Measurements from ENCODE around the gene MRC1.

Gene MRC1

DNA sequence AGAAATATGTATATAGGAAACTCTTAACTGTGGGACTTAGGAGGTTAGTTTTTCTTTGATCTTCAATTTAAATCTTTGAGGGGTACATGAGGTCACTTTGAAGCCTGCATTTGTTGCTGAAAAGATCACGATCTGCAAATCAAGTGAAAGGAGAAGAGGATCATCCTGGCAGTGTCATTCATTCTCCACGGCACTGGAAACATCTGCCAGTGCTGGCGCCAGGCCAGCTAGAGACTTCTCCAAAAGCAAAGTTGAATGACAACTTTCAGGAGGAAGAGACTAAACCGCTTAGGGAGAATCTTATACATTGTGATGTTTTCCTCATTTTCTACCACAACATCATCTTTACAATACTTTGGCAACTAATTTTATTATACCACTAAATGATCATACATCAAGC is 42.5 kb downstream of the MRC1 start:
- no peak overlapping the region for H3K4me3 ChIP-seq (ENCODE audit: low read depth, low read length)
- TF ChIP-seq ZNF629 (tag by site-specific recombination; IDR thresholded peaks at IDR 0.05) (no peak), ZNF112 (tag by site-specific recombination; IDR thresholded peaks at IDR 0.05) (no peak), ZNF394 (tag by site-specific recombination; IDR thresholded peaks at IDR 0.05; ENCODE audit: borderline replicate concordance) (no peak), GLI4 (tag by site-specific recombination; IDR thresholded peaks at IDR 0.05) (no peak), ZNF626 (tag by site-specific recombination; IDR thresholded peaks at IDR 0.05) (no peak), ZNF266 (tag by site-specific recombination; IDR thresholded peaks at IDR 0.05; ENCODE audit: low read depth) (no peak), ZNF423 (tag by site-specific recombination; IDR thresholded peaks at IDR 0.05) (no peak), ZNF571 (tag by site-specific recombination; IDR thresholded peaks at IDR 0.05) (no peak), ZNF707 (tag by site-specific recombination; IDR thresholded peaks at IDR 0.05) (no peak), ZNF311 (tag by site-specific recombination; IDR thresholded peaks at IDR 0.05; ENCODE audit: borderline replicate concordance) (no peak), ZNF521 (tag by site-specific recombination; IDR thresholded peaks at IDR 0.05) (no peak), ZNF76 (tag by site-specific recombination; IDR thresholded peaks at IDR 0.05; ENCODE audit: borderline replicate concordance, low read depth) (no peak), SP7 (tag by site-specific recombination; IDR thresholded peaks at IDR 0.05) (no peak)
- TF ChIP-seq, protein P1, sequence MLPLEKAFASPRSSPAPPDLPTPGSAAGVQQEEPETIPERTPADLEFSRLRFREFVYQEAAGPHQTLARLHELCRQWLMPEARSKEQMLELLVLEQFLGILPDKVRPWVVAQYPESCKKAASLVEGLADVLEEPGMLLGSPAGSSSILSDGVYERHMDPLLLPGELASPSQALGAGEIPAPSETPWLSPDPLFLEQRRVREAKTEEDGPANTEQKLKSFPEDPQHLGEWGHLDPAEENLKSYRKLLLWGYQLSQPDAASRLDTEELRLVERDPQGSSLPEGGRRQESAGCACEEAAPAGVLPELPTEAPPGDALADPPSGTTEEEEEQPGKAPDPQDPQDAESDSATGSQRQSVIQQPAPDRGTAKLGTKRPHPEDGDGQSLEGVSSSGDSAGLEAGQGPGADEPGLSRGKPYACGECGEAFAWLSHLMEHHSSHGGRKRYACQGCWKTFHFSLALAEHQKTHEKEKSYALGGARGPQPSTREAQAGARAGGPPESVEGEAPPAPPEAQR (tag by site-specific recombination; IDR thresholded peaks at IDR 0.05), result no peak
- TF ChIP-seq, protein P2, sequence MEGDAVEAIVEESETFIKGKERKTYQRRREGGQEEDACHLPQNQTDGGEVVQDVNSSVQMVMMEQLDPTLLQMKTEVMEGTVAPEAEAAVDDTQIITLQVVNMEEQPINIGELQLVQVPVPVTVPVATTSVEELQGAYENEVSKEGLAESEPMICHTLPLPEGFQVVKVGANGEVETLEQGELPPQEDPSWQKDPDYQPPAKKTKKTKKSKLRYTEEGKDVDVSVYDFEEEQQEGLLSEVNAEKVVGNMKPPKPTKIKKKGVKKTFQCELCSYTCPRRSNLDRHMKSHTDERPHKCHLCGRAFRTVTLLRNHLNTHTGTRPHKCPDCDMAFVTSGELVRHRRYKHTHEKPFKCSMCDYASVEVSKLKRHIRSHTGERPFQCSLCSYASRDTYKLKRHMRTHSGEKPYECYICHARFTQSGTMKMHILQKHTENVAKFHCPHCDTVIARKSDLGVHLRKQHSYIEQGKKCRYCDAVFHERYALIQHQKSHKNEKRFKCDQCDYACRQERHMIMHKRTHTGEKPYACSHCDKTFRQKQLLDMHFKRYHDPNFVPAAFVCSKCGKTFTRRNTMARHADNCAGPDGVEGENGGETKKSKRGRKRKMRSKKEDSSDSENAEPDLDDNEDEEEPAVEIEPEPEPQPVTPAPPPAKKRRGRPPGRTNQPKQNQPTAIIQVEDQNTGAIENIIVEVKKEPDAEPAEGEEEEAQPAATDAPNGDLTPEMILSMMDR (tag by site-specific recombination; IDR thresholded peaks at IDR 0.05), result no peak
- no peaks in the 10 kb centered on the region for H3K4me1 ChIP-seq (ENCODE audit: control insufficient read depth, insufficient read depth, low read length)
- no peak overlapping the region for H3K27ac ChIP-seq (ENCODE audit: extremely low read depth, low read depth, low read length)
- H3K36me3 ChIP-seq (ENCODE audit: control insufficient read depth in 2 of 2, insufficient read depth in 1 of 2, low read length in 2 of 2), result no peaks in the 10 kb centered on the region
- H3K9me3 ChIP-seq (ENCODE audit: control insufficient read depth, insufficient read depth, low read depth, low read length), result no peaks in the 10 kb centered on the region
- POLR2A ChIA-PET, result no interaction called here
- CTCF ChIA-PET, result no interaction called here

DNA sequence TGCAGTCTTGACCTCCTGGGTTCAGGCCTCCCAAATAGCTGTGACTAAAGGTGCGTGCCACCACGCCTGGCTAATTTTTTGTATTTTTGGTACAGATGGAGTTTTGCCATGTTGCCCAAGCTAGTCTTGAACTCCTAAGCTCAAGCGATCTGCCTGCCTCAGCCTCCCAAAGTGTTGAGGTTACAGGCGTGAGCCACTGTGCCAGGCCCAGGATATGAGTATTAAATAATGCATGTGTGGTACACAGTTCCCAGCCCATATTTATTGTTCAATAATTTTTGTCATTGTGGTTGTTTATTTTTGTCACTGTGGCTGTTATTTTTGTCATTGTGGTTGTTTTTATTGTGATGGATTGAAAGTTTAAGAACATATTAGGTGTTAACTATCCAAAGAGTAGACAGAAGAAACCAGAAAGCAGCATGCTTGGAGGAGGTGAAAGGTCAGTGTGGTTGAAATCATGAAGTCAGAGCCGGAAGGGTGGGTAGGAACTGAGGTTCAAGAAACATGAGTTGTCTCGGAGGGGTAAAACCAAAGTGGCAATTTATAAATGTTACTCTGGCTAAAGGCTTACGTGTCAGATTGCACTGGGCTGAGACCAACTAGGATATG is 45.0 kb downstream of the MRC1 start:
- Histone ChIP-seq H3K27ac (ENCODE audit: extremely low read depth, low read depth, low read length) (no peak overlapping the region), H3K4me3 (ENCODE audit: low read depth, low read length) (no peak overlapping the region), H3K36me3 (ENCODE audit: control insufficient read depth in 2 of 2, insufficient read depth in 1 of 2, low read length in 2 of 2) (no peaks in the 10 kb centered on the region), H3K9me3 (ENCODE audit: control insufficient read depth, insufficient read depth, low read depth, low read length) (no peaks in the 10 kb centered on the region), H3K4me1 (ENCODE audit: control insufficient read depth, insufficient read depth, low read length) (no peaks in the 10 kb centered on the region)
- POLR2A ChIA-PET, result no interaction called here
- CTCF ChIA-PET, result no interaction called here
- TF ChIP-seq, protein P3, sequence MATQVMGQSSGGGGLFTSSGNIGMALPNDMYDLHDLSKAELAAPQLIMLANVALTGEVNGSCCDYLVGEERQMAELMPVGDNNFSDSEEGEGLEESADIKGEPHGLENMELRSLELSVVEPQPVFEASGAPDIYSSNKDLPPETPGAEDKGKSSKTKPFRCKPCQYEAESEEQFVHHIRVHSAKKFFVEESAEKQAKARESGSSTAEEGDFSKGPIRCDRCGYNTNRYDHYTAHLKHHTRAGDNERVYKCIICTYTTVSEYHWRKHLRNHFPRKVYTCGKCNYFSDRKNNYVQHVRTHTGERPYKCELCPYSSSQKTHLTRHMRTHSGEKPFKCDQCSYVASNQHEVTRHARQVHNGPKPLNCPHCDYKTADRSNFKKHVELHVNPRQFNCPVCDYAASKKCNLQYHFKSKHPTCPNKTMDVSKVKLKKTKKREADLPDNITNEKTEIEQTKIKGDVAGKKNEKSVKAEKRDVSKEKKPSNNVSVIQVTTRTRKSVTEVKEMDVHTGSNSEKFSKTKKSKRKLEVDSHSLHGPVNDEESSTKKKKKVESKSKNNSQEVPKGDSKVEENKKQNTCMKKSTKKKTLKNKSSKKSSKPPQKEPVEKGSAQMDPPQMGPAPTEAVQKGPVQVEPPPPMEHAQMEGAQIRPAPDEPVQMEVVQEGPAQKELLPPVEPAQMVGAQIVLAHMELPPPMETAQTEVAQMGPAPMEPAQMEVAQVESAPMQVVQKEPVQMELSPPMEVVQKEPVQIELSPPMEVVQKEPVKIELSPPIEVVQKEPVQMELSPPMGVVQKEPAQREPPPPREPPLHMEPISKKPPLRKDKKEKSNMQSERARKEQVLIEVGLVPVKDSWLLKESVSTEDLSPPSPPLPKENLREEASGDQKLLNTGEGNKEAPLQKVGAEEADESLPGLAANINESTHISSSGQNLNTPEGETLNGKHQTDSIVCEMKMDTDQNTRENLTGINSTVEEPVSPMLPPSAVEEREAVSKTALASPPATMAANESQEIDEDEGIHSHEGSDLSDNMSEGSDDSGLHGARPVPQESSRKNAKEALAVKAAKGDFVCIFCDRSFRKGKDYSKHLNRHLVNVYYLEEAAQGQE (tag by site-specific recombination; IDR thresholded peaks at IDR 0.05), result no peak
- TF ChIP-seq, protein P4, sequence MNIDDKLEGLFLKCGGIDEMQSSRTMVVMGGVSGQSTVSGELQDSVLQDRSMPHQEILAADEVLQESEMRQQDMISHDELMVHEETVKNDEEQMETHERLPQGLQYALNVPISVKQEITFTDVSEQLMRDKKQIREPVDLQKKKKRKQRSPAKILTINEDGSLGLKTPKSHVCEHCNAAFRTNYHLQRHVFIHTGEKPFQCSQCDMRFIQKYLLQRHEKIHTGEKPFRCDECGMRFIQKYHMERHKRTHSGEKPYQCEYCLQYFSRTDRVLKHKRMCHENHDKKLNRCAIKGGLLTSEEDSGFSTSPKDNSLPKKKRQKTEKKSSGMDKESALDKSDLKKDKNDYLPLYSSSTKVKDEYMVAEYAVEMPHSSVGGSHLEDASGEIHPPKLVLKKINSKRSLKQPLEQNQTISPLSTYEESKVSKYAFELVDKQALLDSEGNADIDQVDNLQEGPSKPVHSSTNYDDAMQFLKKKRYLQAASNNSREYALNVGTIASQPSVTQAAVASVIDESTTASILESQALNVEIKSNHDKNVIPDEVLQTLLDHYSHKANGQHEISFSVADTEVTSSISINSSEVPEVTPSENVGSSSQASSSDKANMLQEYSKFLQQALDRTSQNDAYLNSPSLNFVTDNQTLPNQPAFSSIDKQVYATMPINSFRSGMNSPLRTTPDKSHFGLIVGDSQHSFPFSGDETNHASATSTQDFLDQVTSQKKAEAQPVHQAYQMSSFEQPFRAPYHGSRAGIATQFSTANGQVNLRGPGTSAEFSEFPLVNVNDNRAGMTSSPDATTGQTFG (tag by site-specific recombination; IDR thresholded peaks at IDR 0.05; ENCODE audit: borderline replicate concordance), result no peak
- no peak for TF ChIP-seq ZFHX2 (tag by site-specific recombination; conservative IDR thresholded peaks at IDR 0.05)
- no peak for TF ChIP-seq ZBTB1 (tag by site-specific recombination; IDR thresholded peaks at IDR 0.05)
- TF ChIP-seq, protein P5, sequence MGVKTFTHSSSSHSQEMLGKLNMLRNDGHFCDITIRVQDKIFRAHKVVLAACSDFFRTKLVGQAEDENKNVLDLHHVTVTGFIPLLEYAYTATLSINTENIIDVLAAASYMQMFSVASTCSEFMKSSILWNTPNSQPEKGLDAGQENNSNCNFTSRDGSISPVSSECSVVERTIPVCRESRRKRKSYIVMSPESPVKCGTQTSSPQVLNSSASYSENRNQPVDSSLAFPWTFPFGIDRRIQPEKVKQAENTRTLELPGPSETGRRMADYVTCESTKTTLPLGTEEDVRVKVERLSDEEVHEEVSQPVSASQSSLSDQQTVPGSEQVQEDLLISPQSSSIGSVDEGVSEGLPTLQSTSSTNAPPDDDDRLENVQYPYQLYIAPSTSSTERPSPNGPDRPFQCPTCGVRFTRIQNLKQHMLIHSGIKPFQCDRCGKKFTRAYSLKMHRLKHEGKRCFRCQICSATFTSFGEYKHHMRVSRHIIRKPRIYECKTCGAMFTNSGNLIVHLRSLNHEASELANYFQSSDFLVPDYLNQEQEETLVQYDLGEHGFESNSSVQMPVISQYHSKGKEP (tag by site-specific recombination; IDR thresholded peaks at IDR 0.05), result no peak
- TF ChIP-seq, protein P6, sequence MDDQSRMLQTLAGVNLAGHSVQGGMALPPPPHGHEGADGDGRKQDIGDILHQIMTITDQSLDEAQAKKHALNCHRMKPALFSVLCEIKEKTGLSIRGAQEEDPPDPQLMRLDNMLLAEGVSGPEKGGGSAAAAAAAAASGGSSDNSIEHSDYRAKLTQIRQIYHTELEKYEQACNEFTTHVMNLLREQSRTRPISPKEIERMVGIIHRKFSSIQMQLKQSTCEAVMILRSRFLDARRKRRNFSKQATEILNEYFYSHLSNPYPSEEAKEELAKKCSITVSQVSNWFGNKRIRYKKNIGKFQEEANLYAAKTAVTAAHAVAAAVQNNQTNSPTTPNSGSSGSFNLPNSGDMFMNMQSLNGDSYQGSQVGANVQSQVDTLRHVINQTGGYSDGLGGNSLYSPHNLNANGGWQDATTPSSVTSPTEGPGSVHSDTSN (CRISPR knock-in tag; IDR thresholded peaks at IDR 0.05), result no peak
- TF ChIP-seq, protein P7, sequence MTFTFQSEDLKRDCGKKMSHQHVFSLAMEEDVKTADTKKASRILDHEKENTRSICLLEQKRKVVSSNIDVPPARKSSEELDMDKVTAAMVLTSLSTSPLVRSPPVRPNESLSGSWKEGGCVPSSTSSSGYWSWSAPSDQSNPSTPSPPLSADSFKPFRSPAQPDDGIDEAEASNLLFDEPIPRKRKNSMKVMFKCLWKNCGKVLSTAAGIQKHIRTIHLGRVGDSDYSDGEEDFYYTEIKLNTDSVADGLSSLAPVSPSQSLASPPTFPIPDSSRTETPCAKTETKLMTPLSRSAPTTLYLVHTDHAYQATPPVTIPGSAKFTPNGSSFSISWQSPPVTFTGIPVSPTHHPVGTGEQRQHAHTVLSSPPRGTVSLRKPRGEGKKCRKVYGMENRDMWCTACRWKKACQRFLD (tag by site-specific recombination; IDR thresholded peaks at IDR 0.05), result no peak

Measured in HEK293 (cell line).